ENCODE measurements around the gene HCRT.

Gene HCRT

DNA sequence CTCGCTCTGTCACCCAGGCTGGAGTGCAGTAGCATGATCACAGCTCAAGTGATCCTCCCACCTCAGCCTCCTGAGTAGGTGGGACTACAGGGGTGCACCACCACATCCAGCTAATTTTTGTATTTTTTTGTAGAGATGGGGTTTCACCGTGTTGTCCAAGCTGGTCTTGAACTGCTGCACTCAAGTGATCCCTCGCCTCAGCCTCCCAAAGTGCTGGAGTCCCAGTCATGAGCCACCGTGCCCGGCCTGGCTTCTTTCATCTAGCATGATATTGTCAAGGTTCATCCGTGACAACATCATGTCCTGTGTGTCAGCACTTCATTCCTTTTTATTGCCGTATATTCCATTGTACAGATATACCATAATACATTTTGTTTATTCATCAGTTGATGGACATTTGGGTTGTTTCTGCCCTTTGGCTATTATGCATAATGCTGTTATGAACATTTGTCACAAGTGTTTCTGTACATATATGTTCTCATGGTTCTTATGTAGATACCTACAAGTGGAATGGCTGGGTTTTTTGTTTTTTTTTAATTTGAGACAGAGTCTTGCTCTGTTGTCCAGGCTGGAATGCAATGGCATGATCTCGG is 12.4 kb upstream of the HCRT start:
- Histone ChIP-seq H3K36me3 (ENCODE audit: control insufficient read depth, insufficient read depth, low read length) (peaks cover 29% of the 10 kb centered on the region), H3K4me3 (ENCODE audit: low read depth, low read length) (no peak overlapping the region)

DNA sequence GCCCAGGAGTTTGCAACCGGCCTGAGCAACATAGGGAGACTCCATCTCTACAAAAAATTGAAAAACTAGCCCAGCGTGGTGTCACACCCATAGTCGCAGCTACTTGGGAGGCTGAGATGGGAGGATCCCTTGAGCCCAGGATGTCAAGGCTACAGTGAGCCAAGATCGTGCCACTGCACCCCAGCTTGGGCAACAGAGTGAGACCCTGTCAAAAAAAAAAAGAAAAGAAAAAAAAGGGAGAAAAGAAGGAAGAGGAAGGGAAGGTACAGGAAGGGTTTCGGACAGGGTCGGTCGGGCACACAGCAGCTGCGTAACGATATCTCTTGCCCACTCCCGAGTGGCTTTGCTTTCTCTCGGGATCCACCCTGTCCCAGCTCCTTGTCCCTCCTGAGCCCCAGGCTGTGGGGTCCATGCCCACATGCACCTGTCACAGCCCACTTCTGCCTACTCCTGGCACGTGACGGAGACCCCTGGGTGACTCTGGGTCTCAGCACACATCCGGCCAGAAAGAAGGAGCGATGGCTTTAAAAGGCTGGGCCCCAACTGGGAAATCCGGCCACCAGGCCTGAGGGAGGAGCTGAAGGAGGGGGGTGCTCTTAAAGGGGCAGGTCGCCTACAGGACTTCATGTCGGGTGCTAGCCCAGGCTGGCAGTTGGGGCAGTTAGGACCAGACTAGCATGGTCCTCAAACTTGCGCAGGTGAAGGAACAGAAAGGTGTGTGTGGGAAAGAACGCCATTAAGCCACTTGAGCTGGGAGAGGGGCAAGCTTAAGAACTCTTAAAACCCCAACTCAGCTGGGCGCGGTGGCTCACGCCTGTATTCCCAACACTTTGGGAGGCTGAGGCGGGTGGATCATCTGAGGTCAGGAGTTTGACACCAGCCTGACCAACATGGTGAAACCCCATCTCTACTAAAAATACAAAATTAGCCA is 9.0 kb upstream of the HCRT start, which contains the start of gene GHDC:
GHDC (minus strand) TSS at position 526 of the 931 bp plus-strand sequence. CDS start 913 bp downstream, outside the sequence.
- H3K4me1 ChIP-seq (ENCODE audit: control insufficient read depth, insufficient read depth, low read length), result peaks cover 14% of the 10 kb centered on the region; the same call in 1 of the 2 replicates
- H3K27me3 ChIP-seq (ENCODE audit: control insufficient read depth, insufficient read depth, low read length), result no peaks in the 10 kb centered on the region
- H3K4me3 ChIP-seq (ENCODE audit: low read depth, low read length), result peak within 1 kb of the TSS; percentile 56
- H3K9ac ChIP-seq (ENCODE audit: low read length), result peak within 1 kb of the TSS; percentile 52
- H3K9me3 ChIP-seq (ENCODE audit: control insufficient read depth, insufficient read depth, low read depth, low read length), result no peaks in the 10 kb centered on the region
- no peak within 1 kb of the TSS for H3K27ac ChIP-seq (ENCODE audit: low read depth, low read length)
- H3K36me3 ChIP-seq (ENCODE audit: control insufficient read depth, insufficient read depth, low read length), result no peaks in the 10 kb centered on the region

More for the DNA sequence above, 12.4 kb upstream of the HCRT start:
- no peak overlapping the region for H3K27ac ChIP-seq (ENCODE audit: low read depth, low read length)
- H3K4me1 ChIP-seq (ENCODE audit: control insufficient read depth, insufficient read depth, low read length), result peaks cover 14% of the 10 kb centered on the region; the same call in 1 of the 2 replicates
- H3K9me3 ChIP-seq (ENCODE audit: control insufficient read depth, insufficient read depth, low read depth, low read length), result no peaks in the 10 kb centered on the region
- H3K27me3 ChIP-seq (ENCODE audit: control insufficient read depth, insufficient read depth, low read length), result no peaks in the 10 kb centered on the region
- no peak overlapping the region for H3K9ac ChIP-seq (ENCODE audit: low read length)

DNA sequence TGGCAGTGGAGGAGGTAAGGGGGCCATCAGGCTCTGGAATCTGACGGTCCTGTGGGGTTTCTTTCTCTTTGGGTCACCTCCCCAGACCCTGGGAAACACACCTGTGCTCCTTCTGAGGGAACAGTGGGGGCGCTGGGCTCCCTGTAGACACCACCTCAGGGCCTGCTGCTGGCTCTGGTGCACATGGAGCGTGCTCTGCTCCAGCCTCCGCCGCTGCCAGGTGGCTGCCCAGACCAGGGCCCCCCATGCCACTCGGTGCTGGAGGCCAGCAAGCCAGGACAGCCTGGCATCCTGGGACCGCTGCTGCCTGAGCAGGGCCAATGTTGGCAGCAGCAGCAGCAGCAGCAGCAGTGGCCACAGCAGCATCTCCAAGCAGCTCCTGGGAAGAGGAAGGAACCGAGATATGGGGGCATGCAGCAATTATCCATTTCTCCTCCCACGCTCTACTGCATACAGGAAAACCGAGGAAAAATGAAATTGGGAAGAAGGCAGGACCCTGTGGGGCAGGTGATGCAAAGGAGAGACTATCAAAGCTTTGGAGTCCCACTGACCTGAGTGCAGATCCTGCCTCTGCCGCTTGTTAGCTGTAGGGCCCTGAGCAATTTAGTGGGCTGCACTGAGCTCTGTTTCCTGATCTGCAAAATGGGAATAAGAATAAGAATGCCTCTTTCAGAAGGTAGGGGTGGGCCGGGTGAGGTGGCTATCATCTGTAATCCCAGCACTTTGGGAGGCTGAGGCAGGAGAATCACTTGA is 8.1 kb upstream of the HCRT start:
- H3K9ac ChIP-seq (ENCODE audit: low read length), result no peak overlapping the region
- H3K4me3 ChIP-seq (ENCODE audit: low read depth, low read length), result peak overlapping the region; percentile 56; the same call in 1 of the 2 replicates
- H3K4me1 ChIP-seq (ENCODE audit: control insufficient read depth, insufficient read depth, low read length), result peaks cover 14% of the 10 kb centered on the region; the same call in 1 of the 2 replicates

DNA sequence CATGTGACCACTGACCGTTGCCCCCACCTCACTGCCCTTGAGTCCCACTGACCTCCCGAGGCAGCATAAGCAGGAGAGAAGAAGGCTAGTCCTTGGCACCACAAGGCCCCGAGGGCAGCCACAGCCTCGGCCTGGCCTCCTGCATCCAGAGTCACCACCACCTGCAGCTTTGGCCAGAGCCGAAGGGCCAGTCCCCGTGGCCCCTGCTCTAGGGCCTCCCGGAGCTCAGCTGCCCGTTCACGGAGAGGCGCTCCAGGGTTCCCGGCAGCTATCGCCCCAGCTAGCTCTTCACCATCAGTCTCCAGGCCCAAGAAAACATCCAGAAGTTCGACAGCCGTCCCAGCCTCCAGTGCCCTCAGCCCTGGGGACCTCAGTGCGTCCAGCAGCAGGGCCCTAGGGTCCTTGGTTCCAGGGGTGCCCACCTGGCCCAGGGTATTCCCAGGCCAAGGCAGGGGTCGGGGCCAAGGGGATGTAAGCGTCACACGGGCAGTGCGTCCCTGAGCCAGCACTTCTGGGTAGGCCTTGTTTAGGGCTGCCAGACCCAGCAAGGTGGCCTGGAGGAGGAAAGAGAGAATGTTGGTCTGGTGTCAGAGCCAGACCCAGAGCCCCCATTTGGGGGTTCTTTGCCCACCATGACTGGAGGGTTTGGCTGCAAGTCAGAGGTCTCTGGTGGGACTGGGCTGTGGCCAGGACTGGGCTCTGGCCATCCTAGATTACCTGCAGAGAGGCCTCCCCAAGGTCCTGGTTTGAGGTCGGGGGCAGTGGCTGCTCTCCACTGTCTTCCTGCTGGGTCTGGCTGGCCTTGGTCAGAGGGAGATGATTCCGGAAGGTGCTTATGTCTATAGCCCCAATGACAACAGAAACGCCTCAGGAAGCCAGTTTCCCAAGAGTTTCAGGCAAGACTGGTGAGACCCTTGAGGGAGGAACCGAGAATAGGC is 7.2 kb upstream of the HCRT start:
- H3K36me3 ChIP-seq (ENCODE audit: control insufficient read depth, insufficient read depth, low read length), result no peaks in the 10 kb centered on the region

More for the DNA sequence above, 8.1 kb upstream of the HCRT start:
- no peaks in the 10 kb centered on the region for H3K36me3 ChIP-seq (ENCODE audit: control insufficient read depth, insufficient read depth, low read length)
- no peaks in the 10 kb centered on the region for H3K9me3 ChIP-seq (ENCODE audit: control insufficient read depth, insufficient read depth, low read depth, low read length)
- H3K27ac ChIP-seq (ENCODE audit: low read depth, low read length), result no peak overlapping the region
- no peaks in the 10 kb centered on the region for H3K27me3 ChIP-seq (ENCODE audit: control insufficient read depth, insufficient read depth, low read length)

DNA sequence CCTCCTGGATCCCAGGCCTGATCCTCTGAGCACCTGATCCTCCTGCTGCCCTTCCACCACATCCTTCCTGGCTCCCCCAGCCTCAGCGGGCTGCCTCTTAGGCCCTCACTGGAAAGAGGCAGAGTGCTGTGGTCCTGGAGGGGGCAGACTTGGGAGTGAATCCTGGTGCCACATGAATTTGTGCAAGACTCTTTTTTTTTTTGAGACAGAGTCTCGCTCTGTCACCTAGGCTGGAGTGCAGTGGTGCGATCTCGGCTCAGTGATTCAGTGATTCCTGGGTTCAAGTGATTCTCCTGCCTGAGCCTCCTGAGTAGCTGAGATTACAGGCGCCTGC is 6.0 kb upstream of the HCRT start:
- Histone ChIP-seq H3K9me3 (ENCODE audit: control insufficient read depth, insufficient read depth, low read depth, low read length) (no peaks in the 10 kb centered on the region), H3K9ac (ENCODE audit: low read length) (no peak overlapping the region), H3K27ac (ENCODE audit: low read depth, low read length) (no peak overlapping the region), H3K4me3 (ENCODE audit: low read depth, low read length) (no peak overlapping the region), H3K4me1 (ENCODE audit: control insufficient read depth, insufficient read depth, low read length) (peaks cover 14% of the 10 kb centered on the region; the same call in 1 of the 2 replicates), H3K36me3 (ENCODE audit: control insufficient read depth, insufficient read depth, low read length) (no peaks in the 10 kb centered on the region), H3K27me3 (ENCODE audit: control insufficient read depth, insufficient read depth, low read length) (no peaks in the 10 kb centered on the region)

More for the DNA sequence above, 7.2 kb upstream of the HCRT start:
- H3K9ac ChIP-seq (ENCODE audit: low read length), result no peak overlapping the region
- H3K27me3 ChIP-seq (ENCODE audit: control insufficient read depth, insufficient read depth, low read length), result no peaks in the 10 kb centered on the region
- H3K4me1 ChIP-seq (ENCODE audit: control insufficient read depth, insufficient read depth, low read length), result peaks cover 14% of the 10 kb centered on the region; the same call in 1 of the 2 replicates
- H3K27ac ChIP-seq (ENCODE audit: low read depth, low read length), result no peak overlapping the region
- H3K9me3 ChIP-seq (ENCODE audit: control insufficient read depth, insufficient read depth, low read depth, low read length), result no peaks in the 10 kb centered on the region
- no peak overlapping the region for H3K4me3 ChIP-seq (ENCODE audit: low read depth, low read length)

DNA sequence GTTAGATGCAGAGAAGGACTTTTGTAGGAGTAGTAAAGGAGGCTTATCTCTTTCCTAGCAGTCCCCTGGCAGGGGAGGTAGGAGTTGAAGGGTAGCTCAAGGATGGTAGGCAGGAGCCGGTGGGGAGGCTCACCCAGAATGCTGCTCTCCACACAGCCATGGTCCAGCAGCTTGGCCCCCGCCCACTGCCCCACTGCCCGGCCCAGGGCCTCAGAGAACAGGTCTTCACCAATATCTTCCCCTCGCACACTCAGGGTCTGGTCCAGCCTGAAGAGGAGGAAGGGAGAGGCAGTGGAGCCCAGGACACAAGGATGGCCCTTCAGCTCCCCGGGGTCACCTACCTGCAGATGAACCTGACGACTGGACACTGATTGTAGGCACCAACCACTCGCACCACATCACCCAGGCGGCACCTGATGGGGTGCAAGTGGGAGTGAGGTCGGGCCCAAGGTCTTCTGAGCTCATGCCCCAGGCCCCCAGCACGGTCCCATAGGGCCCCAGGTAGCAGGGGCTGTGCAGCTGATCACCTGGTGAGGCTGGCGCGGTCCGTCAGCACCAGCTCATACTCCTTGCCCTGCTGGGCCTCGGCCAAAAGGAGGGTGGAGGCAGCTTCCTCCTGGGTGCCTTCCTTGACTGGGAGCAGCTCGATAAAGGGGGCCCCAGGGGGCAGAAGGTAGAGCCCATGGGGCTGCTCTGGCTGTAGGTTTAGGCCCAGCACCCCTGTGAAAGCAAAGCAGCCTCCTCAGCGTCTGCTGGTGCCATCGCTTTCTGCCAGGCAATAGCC is 5.4 kb upstream of the HCRT start:
- Histone ChIP-seq H3K4me3 (ENCODE audit: low read depth, low read length) (no peak overlapping the region), H3K9me3 (ENCODE audit: control insufficient read depth, insufficient read depth, low read depth, low read length) (no peaks in the 10 kb centered on the region), H3K4me1 (ENCODE audit: control insufficient read depth, insufficient read depth, low read length) (peaks cover 16% of the 10 kb centered on the region), H3K27ac (ENCODE audit: low read depth, low read length) (no peak overlapping the region), H3K9ac (ENCODE audit: low read length) (no peak overlapping the region), H3K36me3 (ENCODE audit: control insufficient read depth, insufficient read depth, low read length) (no peaks in the 10 kb centered on the region), H3K27me3 (ENCODE audit: control insufficient read depth, insufficient read depth, low read length) (no peaks in the 10 kb centered on the region)

DNA sequence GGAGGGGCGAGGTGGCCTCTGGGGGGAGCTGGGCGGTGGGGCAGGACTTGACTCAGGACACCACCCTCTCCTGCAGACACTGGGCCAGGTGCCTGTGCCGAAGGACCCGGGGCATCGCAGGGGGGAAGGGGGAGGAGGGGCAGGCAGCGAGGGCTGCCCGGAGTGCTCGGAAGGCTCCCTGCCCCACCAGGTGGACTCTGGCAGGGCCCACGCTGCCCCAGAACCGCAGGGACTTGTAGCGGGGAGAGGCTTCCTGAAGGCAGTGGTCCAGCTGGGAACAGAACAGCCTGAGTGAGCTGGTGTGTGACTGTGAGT is 4.4 kb upstream of the HCRT start:
- Histone ChIP-seq H3K27ac (ENCODE audit: low read depth, low read length) (no peak overlapping the region), H3K27me3 (ENCODE audit: control insufficient read depth, insufficient read depth, low read length) (peaks cover 10% of the 10 kb centered on the region), H3K4me1 (ENCODE audit: control insufficient read depth, insufficient read depth, low read length) (peaks cover 27% of the 10 kb centered on the region), H3K4me3 (ENCODE audit: low read depth, low read length) (no peak overlapping the region), H3K36me3 (ENCODE audit: control insufficient read depth, insufficient read depth, low read length) (no peaks in the 10 kb centered on the region), H3K9me3 (ENCODE audit: control insufficient read depth, insufficient read depth, low read depth, low read length) (no peaks in the 10 kb centered on the region), H3K9ac (ENCODE audit: low read length) (no peak overlapping the region)

DNA sequence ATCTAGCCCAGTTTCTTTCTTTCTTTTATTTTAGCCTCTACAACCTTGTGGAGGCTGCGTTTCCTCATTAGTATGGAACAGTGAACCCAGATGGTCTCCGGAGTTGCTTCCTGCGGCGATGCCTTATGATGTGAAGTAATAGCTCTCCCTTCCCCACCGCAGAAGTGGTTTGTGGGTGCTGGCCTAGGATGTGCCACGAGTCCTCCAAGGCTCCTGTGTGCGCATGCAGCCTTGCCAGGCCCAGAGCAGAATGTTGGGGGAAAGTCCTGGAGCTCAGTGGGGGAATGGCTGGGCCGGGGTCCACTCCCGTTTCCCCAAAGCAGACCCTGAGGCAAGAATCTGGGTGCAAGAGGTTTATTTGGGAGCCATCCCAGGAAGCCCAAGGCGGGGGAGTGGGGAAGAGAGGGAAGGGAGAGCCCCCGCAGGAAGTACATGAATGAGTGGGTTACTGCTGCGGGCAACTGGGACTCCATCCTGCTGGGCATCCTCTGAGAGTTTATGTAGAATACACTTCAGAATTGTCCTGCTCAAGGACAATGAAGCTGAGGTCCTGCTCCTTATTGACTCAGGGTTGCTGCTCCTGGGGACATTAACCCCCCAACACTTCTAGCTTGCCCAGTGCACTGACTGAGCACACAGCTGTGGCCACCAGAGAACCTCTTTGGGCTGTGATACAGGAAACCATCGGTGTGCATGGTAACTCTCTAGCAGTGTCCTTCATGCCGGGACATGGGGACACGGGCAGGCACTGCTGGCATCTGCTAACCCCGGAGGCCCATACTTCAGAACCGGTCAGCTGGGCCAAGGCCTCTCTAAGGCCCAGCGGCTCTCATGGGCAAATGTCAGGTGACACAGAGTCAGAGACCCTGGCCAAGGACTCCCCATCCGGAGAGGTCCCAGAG is 3.7 kb upstream of the HCRT start:
- H3K4me1 ChIP-seq (ENCODE audit: control insufficient read depth, insufficient read depth, low read length), result peaks cover 25% of the 10 kb centered on the region
- no peak overlapping the region for H3K27ac ChIP-seq (ENCODE audit: low read depth, low read length)
- H3K9me3 ChIP-seq (ENCODE audit: control insufficient read depth, insufficient read depth, low read depth, low read length), result no peaks in the 10 kb centered on the region
- H3K4me3 ChIP-seq (ENCODE audit: low read depth, low read length), result no peak overlapping the region
- H3K27me3 ChIP-seq (ENCODE audit: control insufficient read depth, insufficient read depth, low read length), result peaks cover 15% of the 10 kb centered on the region
- no peak overlapping the region for H3K9ac ChIP-seq (ENCODE audit: low read length)
- no peaks in the 10 kb centered on the region for H3K36me3 ChIP-seq (ENCODE audit: control insufficient read depth, insufficient read depth, low read length)

DNA sequence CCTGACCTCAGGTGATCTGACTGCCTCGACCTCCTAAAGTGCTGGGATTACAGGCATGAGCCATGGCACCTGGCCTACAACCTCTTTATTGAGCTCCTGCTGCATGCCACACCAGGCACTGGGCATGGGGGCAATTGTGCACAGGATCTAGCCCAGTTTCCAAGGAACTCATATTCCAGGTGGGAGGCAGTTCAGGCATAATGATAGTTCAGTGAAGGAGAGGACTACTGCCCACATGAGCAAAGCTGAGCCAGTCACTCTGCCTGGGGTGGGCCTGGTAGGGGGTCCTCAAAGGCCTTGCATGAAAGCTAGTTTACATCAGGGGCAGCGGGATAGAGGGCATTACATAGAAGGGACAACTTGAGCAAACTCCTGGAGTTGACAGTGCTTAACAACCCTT is 2.6 kb upstream of the HCRT start:
- peaks cover 20% of the 10 kb centered on the region for H3K4me1 ChIP-seq (ENCODE audit: control insufficient read depth, insufficient read depth, low read length)
- H3K4me3 ChIP-seq (ENCODE audit: low read depth, low read length), result no peak overlapping the region
- no peak overlapping the region for H3K9ac ChIP-seq (ENCODE audit: low read length)
- H3K27ac ChIP-seq (ENCODE audit: low read depth, low read length), result no peak overlapping the region
- no peaks in the 10 kb centered on the region for H3K9me3 ChIP-seq (ENCODE audit: control insufficient read depth, insufficient read depth, low read depth, low read length)
- H3K27me3 ChIP-seq (ENCODE audit: control insufficient read depth, insufficient read depth, low read length), result peaks cover 26% of the 10 kb centered on the region
- no peaks in the 10 kb centered on the region for H3K36me3 ChIP-seq (ENCODE audit: control insufficient read depth, insufficient read depth, low read length)

Measured in HUES6 (cell line).